Kidney (tissue), 14 donors: ENCODE measurements around the gene CILP2. TPM values are rescaled to one million over a fixed set of nuclear protein-coding genes. Genes with fewer than 3 reads are reported as not detected.
A peak's percentile ranks its signal among the peaks of the same experiment; 100 is the strongest.

ENCODE experiments used
- DNase-seq, 5 donors: peaks; one replicate each; pipeline ENCODE4 v3.0.0-alpha.2; 2013 to 2020
- FAIRE-seq: peaks from 2 replicates; lab custom pipeline; 2012; peaks lifted over from hg19 to GRCh38; lab: Jason Lieb, UNC
- H3K27ac ChIP-seq, 2 donors: one replicate each; pipeline ENCODE4 v1.7.0; 2013; ENCODE audit warnings: low read depth in 2 of 2, low read length in 2 of 2, inconsistent platforms in 1 of 2
- H3K27me3 ChIP-seq: one replicate; pipeline ENCODE4 v1.7.1; 2013; ENCODE audit warnings: low read length, inconsistent platforms; ENCODE audit not compliant: control insufficient read depth, insufficient read depth
- H3K36me3 ChIP-seq, 3 donors: one replicate each; pipeline versions ENCODE4 v1.7.0 to v1.7.1; 2013; ENCODE audit warnings: low read length in 3 of 3, control low read depth in 1 of 3, inconsistent platforms in 1 of 3; ENCODE audit not compliant: insufficient read depth in 3 of 3, control insufficient read depth in 2 of 3
- H3K4me1 ChIP-seq, 3 donors: one replicate each; pipeline versions ENCODE4 v1.7.0 to v1.7.1; 2013; ENCODE audit warnings: low read length in 3 of 3, inconsistent platforms in 1 of 3, low read depth in 1 of 3; ENCODE audit not compliant: control insufficient read depth in 2 of 3, insufficient read depth in 2 of 3
- H3K4me3 ChIP-seq, 3 donors: one replicate each; pipeline versions ENCODE4 v1.7.0 to v1.8.1; 2013; ENCODE audit warnings: low read length in 3 of 3, control low read depth in 1 of 3, inconsistent platforms in 1 of 3
- H3K9ac ChIP-seq, 3 donors: one replicate each; pipeline versions ENCODE4 v1.7.0 to v1.7.1; 2013; ENCODE audit warnings: low read length in 3 of 3, control low read depth in 1 of 3, inconsistent platforms in 1 of 3
- H3K9me3 ChIP-seq, 3 donors: one replicate each; pipeline versions ENCODE4 v1.7.0 to v1.7.1; 2013; ENCODE audit warnings: low read length in 3 of 3, control low read depth in 1 of 3, inconsistent platforms in 1 of 3; ENCODE audit not compliant: control insufficient read depth in 2 of 3, insufficient read depth in 1 of 3
- CTCF ChIP-seq: IDR thresholded peaks from 3 replicates; pipeline ENCODE4 v1.5.1; 2012; ENCODE audit warnings: mild to moderate bottlenecking, moderate library complexity, borderline replicate concordance; ENCODE audit not compliant: insufficient read depth; ENCODE audit errors: extremely low read depth
- intact Hi-C: fragments of 100-400 bp; cut with DNase I; formaldehyde crosslinking; loops from one replicate; pipeline ENCODE4 v1.11.1; 2022
- polyA plus RNA-seq: library from polyadenylated mRNA; stranded (reverse); fragments of 350-450 nt; fragmentation: Illumina TruSeq; extraction: RNeasy Lipid Tissue Mini Kit (QIAGEN cat#74804); gene quantifications from one replicate; pipeline ENCODE4 v1.2.3, GENCODE V29; 2014; ENCODE audit warnings: low read depth, low replicate concordance; ENCODE audit not compliant: insufficient read depth
- total RNA-seq: library from RNA; stranded (reverse); fragmentation: NEBNext Ultra II Directional; extraction: Animal tissue kit (Norgen Biotek cat#: 25700); gene quantifications from one replicate; pipeline ENCODE4 v1.2.1, GENCODE V29; 2021
- donor health status: control.
- donor health status: control.
- donor health status: control.
- donor health status: control.
- donor health status: control.
- donor health status: DM: yes; HTN: yes; CAD: no.
- donor health status: Normal renal cell carcinoma (clear cell type).

Gene CILP2
- total and polyA plus RNA-seq, 2 donors from 2014 or later, result 0.41 TPM; not detected in 1

- no peak for FAIRE-seq
- Histone ChIP-seq H3K36me3 (peaks cover 0 to 29% (median 16%) of the 10 kb centered on the region in 3 donors), H3K4me3 (no peak overlapping the region), H3K27me3 (no peaks in the 10 kb centered on the region), H3K27ac (no peak overlapping the region), H3K4me1 (no peaks in the 10 kb centered on the region), H3K9ac (no peak overlapping the region), H3K9me3 (no peaks in the 10 kb centered on the region)
- no peak for TF ChIP-seq CTCF
- peak in 1 of 5 donors; percentile 69 for DNase-seq
- intact Hi-C loops, result no loop called here
These were observed 33.1 kb upstream of the CILP2 start for GRCh38 chr19:19504754-19505668.

DNA sequence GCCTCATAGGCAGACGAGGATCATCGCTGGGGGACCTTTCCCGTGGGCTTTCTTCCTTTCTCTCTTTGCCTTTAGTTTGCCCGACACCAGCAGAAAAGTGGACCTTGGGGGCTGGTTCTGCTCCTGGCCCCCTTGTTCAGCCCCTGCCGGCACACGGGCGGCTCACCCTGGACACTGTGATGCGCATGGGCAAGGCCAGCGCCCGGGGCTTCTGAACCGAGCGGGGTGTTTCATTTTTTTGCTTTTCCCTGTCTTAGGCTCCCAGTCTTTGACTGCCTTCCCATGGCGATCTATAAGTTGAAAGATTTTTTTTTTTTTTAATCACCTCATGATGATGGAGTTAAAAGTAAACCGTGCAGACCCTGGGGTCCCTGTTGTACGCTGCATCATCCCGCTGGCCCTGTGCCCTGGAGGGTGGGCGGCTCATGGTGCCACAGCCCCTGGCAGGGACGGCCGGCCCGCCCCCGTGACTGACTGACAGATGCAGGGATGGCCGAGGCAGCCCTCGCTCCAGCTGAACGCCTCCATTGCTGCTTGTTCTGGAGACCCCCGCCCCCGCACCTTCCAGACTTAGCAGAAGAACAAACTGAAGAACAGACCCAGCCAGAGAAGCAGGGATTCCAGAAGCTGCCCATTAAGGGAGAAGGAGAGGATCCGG, 32.3 kb upstream of the CILP2 start:
- H3K9ac ChIP-seq, result no peak overlapping the region
- H3K4me3 ChIP-seq, result no peak overlapping the region
- FAIRE-seq (no peak), DNase-seq (peak in 1 of 5 donors; percentile 75)
- no peaks in the 10 kb centered on the region for H3K9me3 ChIP-seq
- peaks cover 0 to 22% (median 13%) of the 10 kb centered on the region in 3 donors for H3K36me3 ChIP-seq
- H3K4me1 ChIP-seq, result no peaks in the 10 kb centered on the region
- no peaks in the 10 kb centered on the region for H3K27me3 ChIP-seq
- no peak for TF ChIP-seq CTCF
- H3K27ac ChIP-seq, result no peak overlapping the region
- intact Hi-C loops, result no loop called here

DNA sequence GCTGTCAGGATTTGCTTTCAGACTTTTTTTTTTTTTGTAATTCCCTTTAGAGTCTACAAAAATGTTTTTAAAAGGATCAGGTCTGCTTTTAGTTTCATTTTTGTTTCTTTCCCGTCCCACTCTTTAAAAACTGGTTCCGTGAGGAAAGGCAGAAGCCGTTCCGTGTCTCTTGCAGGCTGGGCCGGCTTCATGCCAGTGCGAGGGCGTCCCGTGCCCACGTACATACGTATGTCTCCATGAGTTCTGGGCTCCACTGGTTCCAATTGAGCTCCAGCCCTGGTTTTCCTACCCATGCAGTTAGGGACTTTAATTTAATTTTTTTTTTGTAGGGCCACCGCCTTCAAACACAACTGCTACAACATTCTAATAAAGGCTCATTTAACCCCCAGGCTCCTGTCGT, 31.5 kb upstream of the CILP2 start:
- H3K4me1 ChIP-seq, result no peaks in the 10 kb centered on the region
- intact Hi-C loops, result no loop called here
- no peak for FAIRE-seq

More for the DNA sequence above, 31.5 kb upstream of the CILP2 start:
- Histone ChIP-seq H3K27ac (no peak overlapping the region), H3K27me3 (no peaks in the 10 kb centered on the region), H3K9ac (no peak overlapping the region), H3K36me3 (peaks cover 0 to 17% (median 12%) of the 10 kb centered on the region in 3 donors), H3K9me3 (no peaks in the 10 kb centered on the region), H3K4me3 (no peak overlapping the region)
- TF ChIP-seq CTCF, result no peak
- no peak for DNase-seq
